ENCODE results near the gene VSTM2L. TPM values are rescaled to one million over a fixed set of nuclear protein-coding genes. Genes with fewer than 3 reads are reported as not detected.

Gene VSTM2L
- total and polyA plus RNA-seq, 2 of the 13 experiments (the other 11 are each of a cell fraction or from before 2014, with no cell fraction given): not detected

DNA sequence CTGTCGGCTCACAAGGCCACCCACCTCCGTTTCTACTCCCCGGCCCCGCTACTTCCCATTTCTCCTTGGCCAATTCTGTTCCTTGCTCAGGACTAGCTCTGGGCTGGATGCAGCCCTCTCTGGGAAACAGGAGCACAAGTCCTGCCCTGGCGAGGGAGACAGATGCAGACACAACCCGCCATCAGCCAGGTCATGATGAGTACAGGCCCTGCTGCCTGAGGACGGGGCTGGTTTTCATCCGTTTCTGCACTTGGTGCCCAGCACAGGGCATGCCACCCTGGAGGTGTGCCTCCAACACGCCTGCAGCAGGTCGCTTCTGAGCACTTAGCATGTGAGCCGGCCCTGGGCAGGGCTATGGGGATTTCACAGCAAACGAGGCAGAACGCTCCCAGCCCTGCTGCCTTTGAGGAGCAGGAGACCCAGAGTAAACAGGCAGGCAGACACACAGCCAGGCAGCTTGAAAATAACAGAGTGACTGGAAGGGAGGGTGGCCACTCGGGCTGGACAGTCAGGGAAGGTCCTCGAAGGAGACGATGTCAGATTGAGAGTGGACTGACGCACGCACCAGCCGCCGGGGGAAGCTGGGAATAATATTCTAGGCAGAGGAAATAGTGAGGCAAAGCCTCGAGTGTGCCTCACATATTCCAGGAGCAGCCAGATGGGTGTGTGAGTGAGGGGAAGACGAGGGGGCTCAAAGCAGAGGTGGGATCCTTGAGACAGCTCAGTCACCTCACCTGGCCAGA, 21.2 kb upstream of the VSTM2L start (continued):
- TF ChIP-seq, protein P1, sequence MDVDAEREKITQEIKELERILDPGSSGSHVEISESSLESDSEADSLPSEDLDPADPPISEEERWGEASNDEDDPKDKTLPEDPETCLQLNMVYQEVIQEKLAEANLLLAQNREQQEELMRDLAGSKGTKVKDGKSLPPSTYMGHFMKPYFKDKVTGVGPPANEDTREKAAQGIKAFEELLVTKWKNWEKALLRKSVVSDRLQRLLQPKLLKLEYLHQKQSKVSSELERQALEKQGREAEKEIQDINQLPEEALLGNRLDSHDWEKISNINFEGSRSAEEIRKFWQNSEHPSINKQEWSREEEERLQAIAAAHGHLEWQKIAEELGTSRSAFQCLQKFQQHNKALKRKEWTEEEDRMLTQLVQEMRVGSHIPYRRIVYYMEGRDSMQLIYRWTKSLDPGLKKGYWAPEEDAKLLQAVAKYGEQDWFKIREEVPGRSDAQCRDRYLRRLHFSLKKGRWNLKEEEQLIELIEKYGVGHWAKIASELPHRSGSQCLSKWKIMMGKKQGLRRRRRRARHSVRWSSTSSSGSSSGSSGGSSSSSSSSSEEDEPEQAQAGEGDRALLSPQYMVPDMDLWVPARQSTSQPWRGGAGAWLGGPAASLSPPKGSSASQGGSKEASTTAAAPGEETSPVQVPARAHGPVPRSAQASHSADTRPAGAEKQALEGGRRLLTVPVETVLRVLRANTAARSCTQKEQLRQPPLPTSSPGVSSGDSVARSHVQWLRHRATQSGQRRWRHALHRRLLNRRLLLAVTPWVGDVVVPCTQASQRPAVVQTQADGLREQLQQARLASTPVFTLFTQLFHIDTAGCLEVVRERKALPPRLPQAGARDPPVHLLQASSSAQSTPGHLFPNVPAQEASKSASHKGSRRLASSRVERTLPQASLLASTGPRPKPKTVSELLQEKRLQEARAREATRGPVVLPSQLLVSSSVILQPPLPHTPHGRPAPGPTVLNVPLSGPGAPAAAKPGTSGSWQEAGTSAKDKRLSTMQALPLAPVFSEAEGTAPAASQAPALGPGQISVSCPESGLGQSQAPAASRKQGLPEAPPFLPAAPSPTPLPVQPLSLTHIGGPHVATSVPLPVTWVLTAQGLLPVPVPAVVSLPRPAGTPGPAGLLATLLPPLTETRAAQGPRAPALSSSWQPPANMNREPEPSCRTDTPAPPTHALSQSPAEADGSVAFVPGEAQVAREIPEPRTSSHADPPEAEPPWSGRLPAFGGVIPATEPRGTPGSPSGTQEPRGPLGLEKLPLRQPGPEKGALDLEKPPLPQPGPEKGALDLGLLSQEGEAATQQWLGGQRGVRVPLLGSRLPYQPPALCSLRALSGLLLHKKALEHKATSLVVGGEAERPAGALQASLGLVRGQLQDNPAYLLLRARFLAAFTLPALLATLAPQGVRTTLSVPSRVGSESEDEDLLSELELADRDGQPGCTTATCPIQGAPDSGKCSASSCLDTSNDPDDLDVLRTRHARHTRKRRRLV (CRISPR knock-in tag; IDR thresholded peaks at IDR 0.05): no peak
- TF ChIP-seq ZFP41 (CRISPR knock-in tag; IDR thresholded peaks at IDR 0.05; ENCODE audit: borderline replicate concordance) (no peak; the same call in 1 of the 2 replicates), MYC (CRISPR knock-in tag; IDR thresholded peaks at IDR 0.05; ENCODE audit: borderline replicate concordance) (no peak; the same call in 1 of the 2 replicates), ZNF451 (CRISPR knock-in tag; IDR thresholded peaks at IDR 0.05) (0 out of 2 replicates have a peak, but pooled peaks have one; percentile 41), ELF1 (CRISPR knock-in tag; IDR thresholded peaks at IDR 0.05) (no peak), AHR (CRISPR knock-in tag; IDR thresholded peaks at IDR 0.05) (no peak), HNRNPLL (IDR thresholded peaks at IDR 0.05; ENCODE audit: low read depth, low read length, poor library complexity, severe bottlenecking) (peak; percentile 38), YY1 (IDR thresholded peaks at IDR 0.05; ENCODE audit: insufficient read depth, insufficient replicate concordance, low read depth, low read length) (no peak), ETV6 (CRISPR knock-in tag; conservative IDR thresholded peaks at IDR 0.05) (no peak), MAFF (IDR thresholded peaks at IDR 0.05; ENCODE audit: low read depth, low read length) (no peak), ZNF790 (CRISPR knock-in tag; IDR thresholded peaks at IDR 0.05; ENCODE audit: borderline replicate concordance) (no peak)
- TF ChIP-seq, protein P2, sequence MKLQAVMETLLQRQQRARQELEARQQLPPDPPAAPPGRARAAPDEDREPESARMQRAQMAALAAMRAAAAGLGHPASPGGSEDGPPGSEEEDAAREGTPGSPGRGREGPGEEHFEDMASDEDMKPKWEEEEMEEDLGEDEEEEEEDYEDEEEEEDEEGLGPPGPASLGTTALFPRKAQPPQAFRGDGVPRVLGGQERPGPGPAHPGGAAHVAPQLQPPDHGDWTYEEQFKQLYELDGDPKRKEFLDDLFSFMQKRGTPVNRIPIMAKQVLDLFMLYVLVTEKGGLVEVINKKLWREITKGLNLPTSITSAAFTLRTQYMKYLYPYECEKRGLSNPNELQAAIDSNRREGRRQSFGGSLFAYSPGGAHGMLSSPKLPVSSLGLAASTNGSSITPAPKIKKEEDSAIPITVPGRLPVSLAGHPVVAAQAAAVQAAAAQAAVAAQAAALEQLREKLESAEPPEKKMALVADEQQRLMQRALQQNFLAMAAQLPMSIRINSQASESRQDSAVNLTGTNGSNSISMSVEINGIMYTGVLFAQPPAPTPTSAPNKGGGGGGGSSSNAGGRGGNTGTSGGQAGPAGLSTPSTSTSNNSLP (IDR thresholded peaks at IDR 0.05; ENCODE audit: low read depth, low read length): 0 out of 2 replicates have a peak, but pooled peaks have one; percentile 2
- TF ChIP-seq, protein P3, sequence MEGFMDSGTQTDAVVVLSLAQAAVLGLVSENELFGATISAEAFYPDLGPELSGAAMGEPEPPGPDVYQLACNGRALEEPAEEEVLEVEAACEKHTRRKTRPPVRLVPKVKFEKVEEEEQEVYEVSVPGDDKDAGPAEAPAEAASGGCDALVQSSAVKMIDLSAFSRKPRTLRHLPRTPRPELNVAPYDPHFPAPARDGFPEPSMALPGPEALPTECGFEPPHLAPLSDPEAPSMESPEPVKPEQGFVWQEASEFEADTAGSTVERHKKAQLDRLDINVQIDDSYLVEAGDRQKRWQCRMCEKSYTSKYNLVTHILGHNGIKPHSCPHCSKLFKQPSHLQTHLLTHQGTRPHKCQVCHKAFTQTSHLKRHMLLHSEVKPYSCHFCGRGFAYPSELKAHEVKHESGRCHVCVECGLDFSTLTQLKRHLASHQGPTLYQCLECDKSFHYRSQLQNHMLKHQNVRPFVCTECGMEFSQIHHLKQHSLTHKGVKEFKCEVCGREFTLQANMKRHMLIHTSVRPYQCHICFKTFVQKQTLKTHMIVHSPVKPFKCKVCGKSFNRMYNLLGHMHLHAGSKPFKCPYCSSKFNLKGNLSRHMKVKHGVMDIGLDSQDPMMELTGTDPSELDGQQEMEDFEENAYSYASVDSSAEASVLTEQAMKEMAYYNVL (CRISPR knock-in tag; IDR thresholded peaks at IDR 0.05; ENCODE audit: borderline replicate concordance): no peak; the same call in 1 of the 2 replicates
- TF ChIP-seq, protein P4, sequence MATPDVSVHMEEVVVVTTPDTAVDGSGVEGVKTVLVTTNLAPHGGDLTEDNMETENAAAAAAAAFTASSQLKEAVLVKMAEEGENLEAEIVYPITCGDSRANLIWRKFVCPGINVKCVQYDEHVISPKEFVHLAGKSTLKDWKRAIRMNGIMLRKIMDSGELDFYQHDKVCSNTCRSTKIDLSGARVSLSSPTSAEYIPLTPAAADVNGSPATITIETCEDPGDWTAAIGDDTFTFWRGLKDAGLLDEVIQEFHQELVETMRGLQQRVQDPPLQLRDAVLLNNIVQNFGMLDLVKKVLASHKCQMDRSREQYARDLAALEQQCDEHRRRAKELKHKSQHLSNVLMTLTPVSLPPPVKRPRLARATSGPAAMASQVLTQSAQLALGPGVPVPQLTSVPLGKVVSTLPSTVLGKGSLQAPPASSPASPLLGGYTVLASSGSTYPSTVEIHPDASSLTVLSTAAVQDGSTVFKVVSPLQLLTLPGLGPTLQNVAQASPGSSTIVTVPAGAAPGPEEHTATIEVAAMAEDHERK (CRISPR knock-in tag; IDR thresholded peaks at IDR 0.05; ENCODE audit: low read depth): no peak

All from HepG2 (cell line).